Measurements from ENCODE around the gene POMT2.

GRCh38 chr14:77344377-77344996 is 23.8 kb upstream of the POMT2 start:
- TF ChIP-seq POLR2AphosphoS5 (IDR thresholded peaks at IDR 0.05) (no peak), POLR2A (IDR thresholded peaks at IDR 0.05) (no peak)
- TF ChIP-seq, protein P1, sequence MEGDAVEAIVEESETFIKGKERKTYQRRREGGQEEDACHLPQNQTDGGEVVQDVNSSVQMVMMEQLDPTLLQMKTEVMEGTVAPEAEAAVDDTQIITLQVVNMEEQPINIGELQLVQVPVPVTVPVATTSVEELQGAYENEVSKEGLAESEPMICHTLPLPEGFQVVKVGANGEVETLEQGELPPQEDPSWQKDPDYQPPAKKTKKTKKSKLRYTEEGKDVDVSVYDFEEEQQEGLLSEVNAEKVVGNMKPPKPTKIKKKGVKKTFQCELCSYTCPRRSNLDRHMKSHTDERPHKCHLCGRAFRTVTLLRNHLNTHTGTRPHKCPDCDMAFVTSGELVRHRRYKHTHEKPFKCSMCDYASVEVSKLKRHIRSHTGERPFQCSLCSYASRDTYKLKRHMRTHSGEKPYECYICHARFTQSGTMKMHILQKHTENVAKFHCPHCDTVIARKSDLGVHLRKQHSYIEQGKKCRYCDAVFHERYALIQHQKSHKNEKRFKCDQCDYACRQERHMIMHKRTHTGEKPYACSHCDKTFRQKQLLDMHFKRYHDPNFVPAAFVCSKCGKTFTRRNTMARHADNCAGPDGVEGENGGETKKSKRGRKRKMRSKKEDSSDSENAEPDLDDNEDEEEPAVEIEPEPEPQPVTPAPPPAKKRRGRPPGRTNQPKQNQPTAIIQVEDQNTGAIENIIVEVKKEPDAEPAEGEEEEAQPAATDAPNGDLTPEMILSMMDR (IDR thresholded peaks at IDR 0.05): no peak
